NT2/D1 (cell line): Measurements from ENCODE around the gene SNURF.

Experiments used
- SUZ12 ChIP-seq: IDR thresholded peaks from 2 replicates; pipeline ENCODE4 v1.6.1; 2011; ENCODE audit not compliant: insufficient read length, insufficient read depth; ENCODE audit errors: extremely low read depth
- YY1 ChIP-seq: IDR thresholded peaks from 2 replicates; pipeline ENCODE4 v1.6.1; 2011; ENCODE audit not compliant: insufficient read length, insufficient read depth
- ZNF274 ChIP-seq: IDR thresholded peaks from 2 replicates; pipeline ENCODE4 v1.6.1; 2011; ENCODE audit warnings: mild to moderate bottlenecking, low read depth, low read length

DNA sequence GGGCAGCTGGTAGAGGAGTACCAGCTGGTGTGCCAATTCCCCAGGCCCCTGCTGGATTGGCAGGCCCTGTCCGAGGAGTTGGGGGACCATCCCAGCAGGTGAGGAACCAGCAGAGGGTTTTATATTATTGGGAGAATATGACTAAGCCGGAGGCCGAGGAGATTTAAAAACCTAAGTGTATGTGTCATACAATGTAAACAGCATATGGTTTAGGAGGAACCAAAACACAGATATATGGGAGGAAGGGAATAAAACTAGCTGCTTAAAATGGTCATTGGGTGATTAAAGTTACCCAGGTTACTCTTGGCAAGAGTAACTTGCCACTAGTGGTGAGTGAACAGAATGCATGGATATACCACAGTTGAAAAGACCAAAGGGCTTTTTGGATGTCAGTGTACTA lies 22.1 kb downstream of the SNURF start:
- TF ChIP-seq ZNF274 (no peak), YY1 (no peak), SUZ12 (no peak)
